HG03442 (cell line): ENCODE data around the gene NRTN.
"Not testable (repeated sequence)": the region's sequence is repeated elsewhere in the genome, so short reads cannot be mapped to it uniquely, and the experiment has no call there.

ENCODE experiments used
- ATAC-seq: cut with Tn5 transposase; IDR thresholded peaks from one replicate; pipeline ENCODE4 v1.9.1; 2021; ENCODE audit warnings: mild to moderate bottlenecking, moderate library complexity; ENCODE audit not compliant: unreplicated experiment

NRTN gene

GRCh38 chr19:5864725-5865486 lies 60.0 kb downstream of the NRTN start:
- no peak for ATAC-seq

GRCh38 chr19:5865772-5866171 lies 60.9 kb downstream of the NRTN start:
- ATAC-seq: no peak

GRCh38 chr19:5867201-5868136 lies 62.6 kb downstream of the NRTN start:
- ATAC-seq: no peak

GRCh38 chr19:5870986-5871394 lies 66.1 kb downstream of the NRTN start:
- ATAC-seq: no peak

- ATAC-seq: no peak
Measured at GRCh38 chr19:5873617-5874199, 68.8 kb downstream of the NRTN start.

GRCh38 chr19:5874496-5874895 lies 69.6 kb downstream of the NRTN start:
- not testable (repeated sequence) for ATAC-seq

GRCh38 chr19:5877427-5877826 lies 72.6 kb downstream of the NRTN start:
- no peak for ATAC-seq

GRCh38 chr19:5877882-5878281 lies 73.0 kb downstream of the NRTN start:
- ATAC-seq: no peak
